CD4-positive, alpha-beta T cell treated with Interleukin-4 for 4 hours (primary cell): ENCODE measurements around the gene CTIF.

Experiments used
- DNase-seq: peaks from one replicate; pipeline ENCODE4 v3.0.0-alpha.2; 2020

Gene CTIF

DNA sequence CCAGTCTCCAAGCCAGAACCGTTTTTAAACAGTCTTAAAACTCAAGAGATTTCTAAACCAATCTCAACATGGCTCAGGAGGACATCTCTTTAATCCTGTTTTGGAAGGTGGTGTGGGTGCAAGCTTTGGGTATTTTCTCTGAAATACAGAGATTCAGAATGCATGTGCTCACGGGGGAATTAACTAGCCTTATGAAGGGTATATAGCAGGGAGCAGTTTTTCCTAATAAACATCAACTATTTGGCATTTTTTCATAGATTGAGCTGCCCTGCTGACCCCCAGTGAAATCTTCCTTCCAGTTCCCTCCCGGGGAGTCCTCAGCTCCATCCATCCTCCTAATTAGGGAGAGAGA lies 289.3 kb downstream of the CTIF start:
- DNase-seq: no peak

DNA sequence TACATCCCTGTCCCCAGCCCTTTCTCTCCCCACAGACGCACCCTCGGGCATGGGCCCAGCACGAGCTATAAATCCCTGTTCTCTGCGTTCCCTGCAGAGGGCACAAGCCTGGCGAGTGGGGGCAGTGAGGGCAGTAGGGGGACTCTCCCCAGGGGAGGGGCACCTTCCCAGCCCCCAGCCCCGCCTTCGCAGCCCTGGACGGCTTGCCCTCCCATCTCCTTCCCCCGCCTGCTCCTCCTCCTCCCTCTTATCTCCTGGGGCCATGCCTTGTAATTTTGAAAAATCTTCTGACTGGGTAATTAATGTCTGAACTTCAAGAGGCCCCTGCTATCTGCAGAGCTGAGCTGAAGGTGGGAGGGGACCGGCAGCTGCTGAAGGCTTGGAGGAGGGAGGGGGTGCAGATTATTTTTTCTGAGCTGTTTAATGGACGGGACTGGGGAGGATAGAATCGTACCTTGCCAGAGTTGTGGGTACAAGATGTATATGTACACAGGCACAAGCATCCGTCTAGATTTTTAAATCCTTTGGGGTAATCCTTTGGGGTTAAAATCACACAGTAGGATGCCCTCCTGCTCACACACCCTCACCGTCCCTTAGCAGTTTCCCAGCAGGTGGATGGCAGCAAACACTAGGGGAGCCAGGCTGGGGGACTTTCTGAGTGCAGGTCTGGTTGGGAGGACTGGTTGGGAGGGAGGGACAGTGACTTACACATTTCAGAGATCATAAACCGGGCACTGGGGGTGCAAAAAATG lies 290.0 kb downstream of the CTIF start:
- DNase-seq: no peak

GRCh38 chr18:48829443-48830149 lies 290.8 kb downstream of the CTIF start:
- DNase-seq: no peak

DNA sequence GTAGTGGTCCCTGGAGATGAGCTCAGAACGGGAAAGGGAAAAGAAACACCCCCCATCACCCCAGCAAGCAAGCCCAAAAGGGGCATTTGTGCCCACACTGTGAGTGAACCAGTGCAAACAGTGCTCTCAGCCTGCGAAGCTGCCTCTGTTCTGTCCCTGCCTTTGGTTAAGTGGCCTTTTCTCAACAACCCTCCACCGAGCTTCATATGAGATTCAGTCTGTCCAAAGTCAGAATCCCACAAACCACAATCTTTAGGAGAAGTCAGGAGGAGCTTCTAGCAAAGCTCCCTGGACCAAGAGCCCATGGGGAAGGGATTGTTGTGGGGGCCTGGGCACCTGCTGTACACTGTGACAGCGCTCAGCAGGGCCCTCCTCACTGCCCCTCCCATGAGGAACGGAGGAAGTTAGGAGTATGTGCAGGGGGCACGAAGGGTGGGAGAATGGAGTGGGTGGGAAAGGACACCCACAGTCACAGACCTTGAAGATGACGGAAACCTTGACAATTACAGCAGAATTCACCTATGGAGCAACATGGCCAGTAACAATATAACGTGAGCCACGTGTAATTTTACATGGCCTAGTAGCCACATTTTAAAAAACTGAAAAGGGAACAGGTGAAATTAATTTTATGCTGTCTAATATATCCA lies 292.4 kb downstream of the CTIF start:
- DNase-seq: no peak

DNA sequence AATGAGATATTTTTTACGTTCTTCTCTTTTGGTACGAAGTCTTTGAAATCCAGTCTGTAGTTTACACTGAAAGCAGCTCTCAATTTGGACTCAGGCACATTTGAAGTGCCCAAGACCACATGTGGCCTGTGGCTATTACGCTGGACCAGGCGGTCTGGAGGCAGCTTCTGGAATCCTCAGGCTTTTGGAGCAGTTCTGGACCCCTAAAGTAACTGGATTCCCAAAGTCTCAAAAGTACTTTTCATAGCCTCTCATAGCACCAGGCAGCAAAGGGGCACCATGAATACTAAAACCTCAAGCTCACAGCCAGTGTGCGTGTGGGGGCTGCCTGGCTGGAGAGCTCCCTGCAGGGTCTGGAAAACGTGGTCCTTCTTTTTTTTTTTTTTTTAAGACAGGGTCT lies 293.0 kb downstream of the CTIF start:
- no peak for DNase-seq

DNA sequence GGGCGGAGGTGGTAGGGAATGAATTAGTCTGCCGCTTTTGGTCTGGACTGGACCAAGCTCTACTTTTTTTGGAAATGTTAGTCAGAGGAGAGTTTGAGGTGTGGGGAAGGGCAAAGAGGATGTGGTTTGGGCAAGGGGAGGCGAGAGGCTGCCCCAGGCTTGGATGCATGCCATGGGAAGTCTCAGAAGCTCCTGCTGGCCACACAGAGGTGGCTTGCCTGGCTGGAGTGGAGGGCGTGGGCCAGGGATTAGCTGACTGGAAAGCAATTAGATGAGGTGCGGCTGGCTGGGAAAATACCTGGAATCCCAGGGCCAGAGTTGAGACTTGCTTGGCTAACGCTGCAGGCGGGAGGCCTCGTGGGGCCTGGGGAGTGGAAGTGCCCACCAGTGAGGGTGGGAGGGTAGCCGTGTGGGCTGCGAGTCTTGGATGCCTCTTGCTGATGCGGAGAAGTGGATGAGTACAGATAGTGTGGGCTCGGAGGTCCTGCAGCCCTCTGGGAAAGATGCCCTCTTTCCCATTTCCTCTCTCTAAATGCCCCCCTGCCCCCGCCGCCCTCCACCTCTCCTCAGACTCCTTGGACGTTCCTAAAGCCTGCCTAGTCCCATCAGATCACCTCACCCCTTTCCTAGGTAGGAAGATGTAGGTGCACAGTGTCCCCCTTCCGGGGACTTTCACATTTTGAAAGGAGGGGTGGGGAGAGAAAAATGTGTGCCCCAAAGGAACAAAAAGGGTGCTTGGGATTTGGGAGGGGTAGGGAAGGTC lies 294.3 kb downstream of the CTIF start:
- peak; percentile 39 for DNase-seq

DNA sequence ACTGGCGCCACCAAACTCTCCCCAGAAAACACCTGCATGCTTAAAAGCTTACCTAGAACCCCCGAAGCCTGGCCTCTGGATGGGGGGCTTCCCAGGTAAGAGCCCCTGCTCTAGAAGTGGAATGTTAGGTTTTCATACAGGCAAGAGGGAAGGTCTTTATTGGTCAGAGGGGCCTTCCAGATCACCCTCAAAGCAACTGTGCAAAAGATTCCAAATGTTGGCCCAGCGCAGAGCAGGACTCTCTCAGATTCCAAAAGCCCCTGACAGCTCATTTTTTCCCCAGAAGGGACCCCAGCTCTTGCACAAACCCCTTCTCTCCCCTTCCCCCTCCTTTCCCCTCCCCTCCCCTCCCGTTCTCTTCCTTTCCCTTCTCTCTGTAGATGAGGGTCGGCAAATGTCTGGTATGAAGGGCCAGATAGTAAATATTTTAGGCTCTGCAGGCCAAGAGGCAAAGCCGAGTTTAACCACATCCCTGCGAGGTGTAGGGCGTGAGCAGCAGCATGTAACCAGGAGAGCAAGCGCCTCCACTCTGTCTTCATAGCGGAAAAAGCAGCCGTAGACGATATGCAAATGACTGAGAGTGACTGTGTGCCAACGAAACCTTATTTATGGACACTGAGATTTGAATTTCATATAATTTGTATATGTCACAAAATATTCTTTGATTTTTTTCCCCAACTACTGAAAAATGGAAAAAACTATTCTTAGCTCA lies 295.0 kb downstream of the CTIF start:
- DNase-seq: peak; percentile 82

- peak; percentile 86 for DNase-seq
Observed at GRCh38 chr18:48834413-48835031, 295.7 kb downstream of the CTIF start.

- DNase-seq: no peak
Observed at GRCh38 chr18:48835119-48835518, 296.3 kb downstream of the CTIF start.

DNA sequence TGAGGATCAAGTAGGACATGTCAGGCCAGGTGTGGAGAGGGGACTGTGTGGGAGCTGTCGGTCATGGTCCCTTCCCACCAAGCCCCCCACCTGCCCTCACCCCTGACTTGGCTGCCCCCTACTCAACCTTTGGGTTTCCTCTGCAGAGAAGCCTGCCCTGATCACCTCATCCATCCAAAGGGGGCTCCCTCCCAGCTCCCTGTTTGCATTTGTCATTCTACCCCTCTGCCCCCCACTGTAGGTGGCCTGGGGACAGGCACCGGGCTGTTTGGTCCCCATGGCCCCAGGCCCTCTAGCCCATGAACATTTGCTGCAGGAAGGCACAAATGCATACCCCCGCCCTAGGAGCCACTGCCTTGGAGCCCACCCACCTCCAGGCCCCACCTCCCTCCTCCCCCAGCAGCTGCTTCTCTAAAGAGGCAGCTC lies 296.9 kb downstream of the CTIF start:
- DNase-seq: no peak

- no peak for DNase-seq
Observed at GRCh38 chr18:48836231-48836805, 297.5 kb downstream of the CTIF start.

GRCh38 chr18:48836806-48837615 lies 298.2 kb downstream of the CTIF start:
- no peak for DNase-seq

GRCh38 chr18:48837676-48838075 lies 298.8 kb downstream of the CTIF start:
- no peak for DNase-seq

DNA sequence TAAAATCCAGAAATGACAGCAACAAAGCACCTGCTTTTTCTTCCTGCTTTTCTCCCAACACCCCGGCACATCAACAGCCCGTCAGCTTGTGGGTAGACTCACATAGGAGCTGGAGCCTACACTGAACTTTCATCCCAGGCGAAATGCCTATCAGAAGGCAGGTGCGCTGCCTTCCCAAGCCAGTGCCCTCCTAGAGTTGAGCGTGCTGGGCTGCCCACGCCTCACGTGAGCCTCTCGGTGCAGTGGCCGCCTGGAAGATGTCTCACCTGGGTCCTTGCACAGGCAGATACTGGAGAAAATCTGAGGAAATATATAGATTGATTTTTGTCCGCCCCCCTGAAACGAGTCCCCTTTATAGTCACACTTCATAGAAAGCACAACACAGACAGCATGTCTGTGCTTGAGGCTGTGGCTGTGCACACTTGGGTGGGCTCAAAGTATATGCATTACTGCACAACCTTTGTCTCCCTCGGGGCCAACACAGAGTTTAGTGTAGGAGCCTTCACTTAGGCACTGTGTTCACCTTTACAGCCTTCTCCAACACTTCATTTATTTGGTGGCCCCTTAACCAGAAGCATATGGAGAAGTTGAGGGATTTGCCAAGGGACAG lies 299.4 kb downstream of the CTIF start:
- DNase-seq: no peak

- peak; percentile 67 for DNase-seq
Observed at GRCh38 chr18:48838921-48839818, 300.3 kb downstream of the CTIF start.

GRCh38 chr18:48839819-48840490 lies 301.1 kb downstream of the CTIF start:
- DNase-seq: no peak

DNA sequence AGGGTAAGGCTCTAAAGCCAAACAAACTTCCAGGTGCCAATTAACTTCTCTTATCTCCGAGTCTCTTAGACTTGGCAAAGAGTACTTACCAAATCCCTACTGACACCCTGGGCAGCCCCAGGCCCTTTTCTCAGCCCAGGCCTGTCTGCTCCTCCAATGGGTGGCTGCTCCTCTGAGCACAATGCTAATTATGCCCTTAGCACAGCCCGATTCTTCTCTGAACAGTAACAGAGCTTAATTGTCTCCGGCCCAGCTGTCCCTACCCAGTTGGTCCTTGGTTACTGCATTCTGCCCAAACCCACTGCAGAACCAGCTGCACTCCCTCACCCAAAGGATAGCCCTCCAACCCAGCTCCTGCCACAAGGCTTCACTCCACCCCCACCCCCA lies 301.7 kb downstream of the CTIF start:
- DNase-seq: no peak

- DNase-seq: no peak
Observed at GRCh38 chr18:48841381-48842258, 302.8 kb downstream of the CTIF start.
